Measurements from ENCODE around the gene ASB5.

- no peak for TF ChIP-seq CTCF (conservative IDR thresholded peaks at IDR 0.05; ENCODE audit: low read length)
- no peak for TF ChIP-seq EZH2phosphoT487 (IDR thresholded peaks at IDR 0.05; ENCODE audit: borderline replicate concordance)
Observed at GRCh38 chr4:176193126-176193525, 75.9 kb downstream of the ASB5 start.
